Choroid plexus epithelial cell (primary cell): ENCODE data around the gene F13A1.

Source experiments
- DNase-seq: peaks from one replicate; pipeline ENCODE4 v3.0.0-alpha.2; 2010; ENCODE audit warnings: low read depth
- H3K4me3 ChIP-seq: 2 replicates; pipeline ENCODE4 v1.5.1; 2011; ENCODE audit warnings: low read depth, mild to moderate bottlenecking, control low read depth, low read length, moderate library complexity
- CTCF ChIP-seq: conservative IDR thresholded peaks from 2 replicates; pipeline ENCODE4 v1.5.1; 2011; ENCODE audit warnings: low read depth, mild to moderate bottlenecking, control low read depth, inconsistent platforms, low read length, moderate library complexity

F13A1 gene

DNA sequence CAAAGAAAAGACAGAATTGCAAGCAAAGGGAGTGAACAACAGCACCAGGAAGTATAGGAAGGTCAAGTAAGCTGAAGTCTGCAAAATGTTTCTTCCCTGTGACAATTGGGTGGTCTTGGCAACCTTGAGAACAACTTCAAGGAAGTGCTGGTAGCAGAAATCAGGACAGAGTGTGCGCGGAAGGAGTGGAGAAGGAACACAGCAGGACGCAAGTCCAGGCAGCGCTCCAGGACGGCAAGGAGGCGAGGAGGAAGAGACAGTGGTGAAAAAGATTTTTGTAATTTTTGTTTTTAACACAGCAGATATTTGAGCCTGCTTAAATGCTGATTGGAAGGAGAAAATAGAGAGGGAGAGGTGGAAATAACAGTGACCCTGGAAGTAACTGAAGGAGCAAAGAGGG is 141.7 kb downstream of the F13A1 start:
- no peak for TF ChIP-seq CTCF
- DNase-seq: no peak
- no peak overlapping the region for H3K4me3 ChIP-seq

GRCh38 chr6:6177754-6178153 is 142.7 kb downstream of the F13A1 start:
- TF ChIP-seq CTCF: no peak
- DNase-seq: no peak
- H3K4me3 ChIP-seq: no peak overlapping the region

GRCh38 chr6:6176586-6177228 is 143.8 kb downstream of the F13A1 start:
- no peak overlapping the region for H3K4me3 ChIP-seq
- no peak for DNase-seq
- TF ChIP-seq CTCF: no peak

DNA sequence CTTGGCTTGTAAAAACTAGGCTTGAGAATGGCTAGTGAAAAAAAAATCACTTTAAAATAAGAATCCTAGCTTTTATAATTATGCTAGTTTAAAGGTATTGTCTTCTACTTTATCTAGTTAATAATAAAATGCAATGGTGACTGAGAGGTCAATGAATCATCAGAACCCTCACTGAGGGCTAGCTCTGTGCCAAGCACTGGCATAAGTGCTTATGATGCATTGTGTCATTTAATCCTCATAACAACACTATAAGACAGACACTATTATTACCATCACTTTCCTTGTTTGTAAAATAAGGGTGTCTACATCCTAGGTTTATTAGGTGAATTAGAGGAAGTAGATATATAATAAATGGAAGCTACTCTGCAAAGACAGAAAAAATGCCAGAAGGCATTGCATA is 144.3 kb downstream of the F13A1 start:
- H3K4me3 ChIP-seq: no peak overlapping the region
- no peak for TF ChIP-seq CTCF
- DNase-seq: no peak

- DNase-seq: no peak
- H3K4me3 ChIP-seq: no peak overlapping the region
- TF ChIP-seq CTCF: no peak
Observed at GRCh38 chr6:6169141-6169540, 151.3 kb downstream of the F13A1 start.

- no peak for TF ChIP-seq CTCF
- no peak overlapping the region for H3K4me3 ChIP-seq
- DNase-seq: no peak
Observed at GRCh38 chr6:6166064-6166463, 154.4 kb downstream of the F13A1 start.

DNA sequence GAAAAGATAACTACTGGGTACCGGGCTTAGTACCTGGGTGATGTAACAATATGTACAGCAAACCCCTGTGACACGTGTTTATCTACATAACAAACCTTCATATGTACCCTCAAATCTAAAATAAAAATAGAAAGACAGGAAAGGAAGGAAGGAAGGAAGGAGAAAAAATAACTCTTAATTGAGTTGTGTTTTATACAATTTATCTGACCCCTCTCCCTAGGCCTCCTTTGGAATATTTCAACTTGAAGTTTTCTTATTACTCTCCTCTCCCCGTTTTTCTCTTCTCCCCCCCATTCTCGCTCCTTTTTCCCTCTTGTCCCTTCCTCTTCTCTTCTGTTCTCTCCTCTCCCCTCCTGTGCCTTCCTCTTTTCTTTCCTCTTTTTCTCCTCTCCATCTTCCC is 156.1 kb downstream of the F13A1 start:
- no peak for TF ChIP-seq CTCF
- no peak overlapping the region for H3K4me3 ChIP-seq
- DNase-seq: no peak
